IMR-90 (cell line): ENCODE measurements around the gene PRRC2B. TPM values are rescaled to one million over a fixed set of nuclear protein-coding genes. Genes with fewer than 3 reads are reported as not detected.

ENCODE experiments used
- ATAC-seq: fragments of 200-7000 bp; cut with Tn5 transposase; 2 replicates; pipeline ENCODE4 v1.9.1; 2020; ENCODE audit warnings: low read depth, mild to moderate bottlenecking, moderate library complexity
- BruUV-seq: library from RNA; stranded (reverse); fragments of 400-500 nt; replicated peaks from 2 replicates; lab custom pipeline; 2021; lab: Mats Ljungman, UMichigan
- CTCF ChIA-PET: fragments of 300-600 bp; formaldehyde crosslinking; extraction: SDS; loops from one replicate; lab custom pipeline; 2021; ENCODE audit warnings: antibody characterized with exemption; lab: Yijun Ruan, JAX
- POLR2A ChIA-PET: fragments of 300-600 bp; sonication (Branson Sonifier 250); formaldehyde crosslinking; loops from one replicate; lab custom pipeline; 2022; ENCODE audit warnings: antibody characterized with exemption; ENCODE audit not compliant: unreplicated experiment; lab: Charles Lee
- DNase-seq: peaks from one replicate; pipeline ENCODE4 v3.0.0; 2013
- H2AFZ ChIP-seq: replicated peaks from 2 replicates; pipeline ENCODE3; 2013; ENCODE audit warnings: low read length, mild to moderate bottlenecking; ENCODE audit not compliant: poor library complexity
- H2AK5ac ChIP-seq: 2 replicates; pipeline ENCODE4 v1.6.1; 2013; ENCODE audit warnings: low read depth, low read length, inconsistent platforms
- H2AK9ac ChIP-seq: replicated peaks from 2 replicates; pipeline ENCODE3; 2013; ENCODE audit warnings: mild to moderate bottlenecking, low read depth, low read length, moderate library complexity; ENCODE audit not compliant: poor library complexity
- H2BK120ac ChIP-seq: 2 replicates; pipeline ENCODE4 v1.6.1; 2013; ENCODE audit warnings: low read depth, low read length, inconsistent platforms
- H2BK15ac ChIP-seq: 3 replicates; pipeline ENCODE4 v1.6.1; 2013; ENCODE audit warnings: low read depth, low read length, inconsistent platforms
- H2BK20ac ChIP-seq: 2 replicates; pipeline ENCODE4 v1.6.1; 2013; ENCODE audit warnings: low read depth, mild to moderate bottlenecking, inconsistent platforms, low read length, moderate library complexity
- H2BK5ac ChIP-seq: 2 replicates; pipeline ENCODE4 v1.6.1; 2013; ENCODE audit warnings: mild to moderate bottlenecking, low read depth, low read length, inconsistent platforms; ENCODE audit not compliant: poor library complexity, severe bottlenecking
- H3K14ac ChIP-seq: replicated peaks from 2 replicates; pipeline ENCODE4 v1.6.1; 2013; ENCODE audit warnings: low read depth, low read length, inconsistent platforms
- H3K18ac ChIP-seq: 2 replicates; pipeline ENCODE4 v1.6.1; 2013; ENCODE audit warnings: low read depth, low read length, control low read depth
- H3K23ac ChIP-seq: 2 replicates; pipeline ENCODE4 v1.6.1; 2013; ENCODE audit warnings: low read depth, low read length, inconsistent platforms
- H3K27ac ChIP-seq: 2 replicates; pipeline ENCODE4 v1.5.1; 2013; ENCODE audit warnings: mild to moderate bottlenecking, control low read depth, low read length; ENCODE audit not compliant: insufficient read depth
- H3K27me3 ChIP-seq: 2 replicates; pipeline ENCODE4 v1.6.1; 2013; ENCODE audit warnings: low read length; ENCODE audit not compliant: control insufficient read depth, insufficient read depth
- H3K36me3 ChIP-seq: 2 replicates; pipeline ENCODE4 v1.6.1; 2013; ENCODE audit warnings: low read length, mixed read lengths; ENCODE audit not compliant: control insufficient read depth, insufficient read depth
- H3K4ac ChIP-seq: 2 replicates; pipeline ENCODE4 v1.6.1; 2013; ENCODE audit warnings: low read depth, low read length, inconsistent platforms
- H3K4me1 ChIP-seq: 2 replicates; pipeline ENCODE4 v1.6.1; 2013; ENCODE audit warnings: low read length, mixed read lengths; ENCODE audit not compliant: control insufficient read depth, insufficient read depth
- H3K4me2 ChIP-seq: 2 replicates; pipeline ENCODE4 v1.6.1; 2013; ENCODE audit warnings: low read depth, mild to moderate bottlenecking, control low read depth, low read length, moderate library complexity
- H3K4me3 ChIP-seq: 2 replicates; pipeline ENCODE4 v1.5.1; 2013; ENCODE audit warnings: low read depth, mild to moderate bottlenecking, control low read depth, low read length, moderate library complexity; ENCODE audit not compliant: insufficient read depth
- H3K56ac ChIP-seq: 2 replicates; pipeline ENCODE4 v1.6.1; 2013; ENCODE audit warnings: low read length, inconsistent platforms; ENCODE audit not compliant: insufficient read depth; ENCODE audit errors: extremely low read depth
- H3K79me1 ChIP-seq, 2 experiments: 2 replicates each; pipeline ENCODE4 v1.6.1; 2013; ENCODE audit warnings: low read length in 2 of 2, inconsistent platforms in 1 of 2, low read depth in 1 of 2
- H3K9ac ChIP-seq: 2 replicates; pipeline ENCODE4 v1.6.1; 2013; ENCODE audit warnings: low read depth, low read length, control low read depth
- H3K9me1 ChIP-seq: 2 replicates; pipeline ENCODE4 v1.6.1; 2013; ENCODE audit warnings: low read length, inconsistent platforms; ENCODE audit not compliant: insufficient read depth
- H3K9me3 ChIP-seq: 2 replicates; pipeline ENCODE4 v1.6.1; 2013; ENCODE audit warnings: low read length; ENCODE audit not compliant: control insufficient read depth, insufficient read depth
- H4K20me1 ChIP-seq: 2 replicates; pipeline ENCODE4 v1.6.1; 2013; ENCODE audit warnings: low read length, inconsistent platforms; ENCODE audit not compliant: insufficient read depth
- H4K5ac ChIP-seq: 2 replicates; pipeline ENCODE4 v1.6.1; 2013; ENCODE audit warnings: mild to moderate bottlenecking, low read depth, low read length, control low read depth
- H4K8ac ChIP-seq, 2 experiments: 2 replicates each; pipeline ENCODE4 v1.6.1; 2013; ENCODE audit warnings: low read depth in 2 of 2, low read length in 2 of 2, control low read depth in 1 of 2, inconsistent platforms in 1 of 2
- H4K91ac ChIP-seq: 2 replicates; pipeline ENCODE4 v1.6.1; 2013; ENCODE audit warnings: low read depth, low read length, inconsistent platforms; ENCODE audit not compliant: insufficient read depth
- BHLHE40 ChIP-seq: fragments of 150-350 bp; IDR thresholded peaks from 2 replicates; pipeline ENCODE4 v1.6.1; 2016; ENCODE audit warnings: mild to moderate bottlenecking, low read depth, low read length
- CEBPB ChIP-seq: IDR thresholded peaks from 2 replicates; pipeline ENCODE4 v1.6.1; 2012; ENCODE audit warnings: low read depth, low read length, improper control_type of control experiment
- CHD1 ChIP-seq: IDR thresholded peaks from 2 replicates; pipeline ENCODE4 v1.6.1; 2012; ENCODE audit warnings: low read depth, low read length, improper control_type of control experiment
- FOS ChIP-seq: fragments of 150-350 bp; IDR thresholded peaks from 2 replicates; pipeline ENCODE4 v1.6.1; 2016; ENCODE audit warnings: low read depth, low read length
- MAFK ChIP-seq: IDR thresholded peaks from 2 replicates; pipeline ENCODE4 v1.6.1; 2012; ENCODE audit warnings: low read depth, low read length, improper control_type of control experiment
- MAZ ChIP-seq: IDR thresholded peaks from 2 replicates; pipeline ENCODE4 v1.6.1; 2012; ENCODE audit warnings: low read depth, mild to moderate bottlenecking, low read length, improper control_type of control experiment, moderate library complexity, borderline replicate concordance
- MXI1 ChIP-seq: IDR thresholded peaks from 2 replicates; pipeline ENCODE4 v1.6.1; 2012; ENCODE audit warnings: low read depth, mild to moderate bottlenecking, low read length, moderate library complexity, borderline replicate concordance
- NFE2L2 ChIP-seq: fragments of 150-350 bp; IDR thresholded peaks from 2 replicates; pipeline ENCODE4 v1.6.1; 2016; ENCODE audit warnings: low read depth, mild to moderate bottlenecking, low read length
- POLR2A ChIP-seq: IDR thresholded peaks from 2 replicates; pipeline ENCODE4 v1.6.1; 2012; ENCODE audit warnings: mild to moderate bottlenecking, low read depth, low read length
- RAD21 ChIP-seq: IDR thresholded peaks from 2 replicates; pipeline ENCODE4 v1.6.1; 2012; ENCODE audit warnings: low read length, improper control_type of control experiment
- RCOR1 ChIP-seq: IDR thresholded peaks from 2 replicates; pipeline ENCODE4 v1.6.1; 2012; ENCODE audit warnings: mild to moderate bottlenecking, low read length, improper control_type of control experiment; ENCODE audit not compliant: insufficient replicate concordance
- RFX5 ChIP-seq: IDR thresholded peaks from 2 replicates; pipeline ENCODE4 v1.8.0; 2012; ENCODE audit warnings: low read depth, mild to moderate bottlenecking, low read length, moderate library complexity
- SMC3 ChIP-seq: fragments of 150-350 bp; IDR thresholded peaks from 2 replicates; pipeline ENCODE4 v1.6.1; 2016; ENCODE audit warnings: low read depth, mild to moderate bottlenecking, antibody characterized with exemption, low read length, moderate library complexity
- WGBS, 2 experiments: methylation state at CpG; one replicate each; pipeline versions ENCODE4 v1.1.5 to v1.1.7; 2013; ENCODE audit warnings: missing lambda C conversion rate in 2 of 2; ENCODE audit not compliant: insufficient read length in 1 of 2; ENCODE audit errors: extremely low coverage in 2 of 2; 5-methylcytosine and 5-hydroxymethylcytosine counted together
- dilution Hi-C: fragments of 300-500 bp; cut with HindIII; formaldehyde crosslinking; loops from one replicate; pipeline ENCODE4 v1.14.3; 2018; ENCODE audit warnings: low sequenced_read_pairs; ENCODE audit not compliant: unreplicated experiment
- in situ Hi-C: fragments of 300-500 bp; cut with MboI; formaldehyde crosslinking; loops from 3 replicates; pipeline ENCODE4 v1.14.3; 2019; ENCODE audit warnings: low sequenced_read_pairs, inconsistent platforms, mixed read lengths
- intact Hi-C: fragments of 100-400 bp; cut with micrococcal nuclease; formaldehyde crosslinking; loops from 2 replicates; pipeline ENCODE4 v1.10.0; 2022
- polyA plus RNA-seq, 3 experiments: library from polyadenylated mRNA; depleted of rRNA; stranded (reverse); fragments of >200 nt; gene quantifications; 2 replicates each; pipeline ENCODE4 v1.2.3, GENCODE V29; 2012; ENCODE audit warnings: low replicate concordance in 1 of 3
- total RNA-seq: library from RNA; depleted of rRNA; stranded (reverse); fragments of >200 nt; gene quantifications from 2 replicates; pipeline ENCODE4 v1.2.3, GENCODE V29; 2012
- TF ChIP-seq, protein P1 (sequence below): fragments of 150-350 bp; IDR thresholded peaks from 2 replicates; pipeline ENCODE4 v1.6.1; 2016; ENCODE audit warnings: low read depth, mild to moderate bottlenecking, low read length, moderate library complexity, borderline replicate concordance
- TF ChIP-seq, protein P2 (sequence below): fragments of 150-350 bp; IDR thresholded peaks from 2 replicates; pipeline ENCODE4 v1.6.1; 2017; ENCODE audit warnings: mild to moderate bottlenecking, antibody characterized with exemption, low read length, low read depth
- TF ChIP-seq, protein P3 (sequence below): conservative IDR thresholded peaks from 2 replicates; pipeline ENCODE4 v1.5.1; 2012; ENCODE audit warnings: mild to moderate bottlenecking, low read depth, low read length, improper control_type of control experiment

The PRRC2B gene
- total and polyA plus RNA-seq, 2 of the 4 experiments (the other 2 are of a cell fraction), result 19.4 to 39.1 TPM

DNA sequence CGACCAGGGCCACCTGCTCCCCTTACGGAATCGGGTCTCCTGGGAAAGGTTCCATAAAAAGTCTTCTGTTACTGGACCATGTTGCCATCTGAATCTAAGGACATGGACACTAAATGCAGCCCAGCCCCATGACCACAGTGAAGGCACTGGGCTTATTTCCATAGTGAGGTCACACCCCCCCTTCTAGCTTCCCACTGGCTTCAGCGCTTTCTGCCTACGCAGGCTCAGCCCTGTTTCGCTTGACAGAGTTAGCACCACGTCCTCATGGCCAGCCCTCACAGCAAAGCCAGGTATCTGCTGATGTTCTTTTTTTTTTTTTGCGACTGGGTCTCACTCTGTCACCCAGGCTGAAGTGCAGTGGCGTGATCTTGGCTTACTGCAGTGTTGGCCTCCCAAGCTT lies 123.0 kb downstream of the PRRC2B start:
- H2AFZ ChIP-seq, result no peak overlapping the region
- H3K56ac ChIP-seq, result no peak overlapping the region
- ChIA-PET POLR2A (no interaction called here), CTCF (no interaction called here)
- ATAC-seq (no peak), DNase-seq (no peak)
- TF ChIP-seq NFE2L2 (no peak), CEBPB (no peak), RAD21 (no peak), MXI1 (no peak), FOS (no peak), SMC3 (no peak), RCOR1 (no peak), POLR2A (no peak), MAZ (no peak), CHD1 (no peak), RFX5 (no peak), MAFK (no peak), BHLHE40 (no peak)
- TF ChIP-seq, protein P1, sequence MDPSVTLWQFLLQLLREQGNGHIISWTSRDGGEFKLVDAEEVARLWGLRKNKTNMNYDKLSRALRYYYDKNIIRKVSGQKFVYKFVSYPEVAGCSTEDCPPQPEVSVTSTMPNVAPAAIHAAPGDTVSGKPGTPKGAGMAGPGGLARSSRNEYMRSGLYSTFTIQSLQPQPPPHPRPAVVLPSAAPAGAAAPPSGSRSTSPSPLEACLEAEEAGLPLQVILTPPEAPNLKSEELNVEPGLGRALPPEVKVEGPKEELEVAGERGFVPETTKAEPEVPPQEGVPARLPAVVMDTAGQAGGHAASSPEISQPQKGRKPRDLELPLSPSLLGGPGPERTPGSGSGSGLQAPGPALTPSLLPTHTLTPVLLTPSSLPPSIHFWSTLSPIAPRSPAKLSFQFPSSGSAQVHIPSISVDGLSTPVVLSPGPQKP, result no peak
- TF ChIP-seq, protein P2, sequence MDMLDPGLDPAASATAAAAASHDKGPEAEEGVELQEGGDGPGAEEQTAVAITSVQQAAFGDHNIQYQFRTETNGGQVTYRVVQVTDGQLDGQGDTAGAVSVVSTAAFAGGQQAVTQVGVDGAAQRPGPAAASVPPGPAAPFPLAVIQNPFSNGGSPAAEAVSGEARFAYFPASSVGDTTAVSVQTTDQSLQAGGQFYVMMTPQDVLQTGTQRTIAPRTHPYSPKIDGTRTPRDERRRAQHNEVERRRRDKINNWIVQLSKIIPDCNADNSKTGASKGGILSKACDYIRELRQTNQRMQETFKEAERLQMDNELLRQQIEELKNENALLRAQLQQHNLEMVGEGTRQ, result no peak
- TF ChIP-seq, protein P3, sequence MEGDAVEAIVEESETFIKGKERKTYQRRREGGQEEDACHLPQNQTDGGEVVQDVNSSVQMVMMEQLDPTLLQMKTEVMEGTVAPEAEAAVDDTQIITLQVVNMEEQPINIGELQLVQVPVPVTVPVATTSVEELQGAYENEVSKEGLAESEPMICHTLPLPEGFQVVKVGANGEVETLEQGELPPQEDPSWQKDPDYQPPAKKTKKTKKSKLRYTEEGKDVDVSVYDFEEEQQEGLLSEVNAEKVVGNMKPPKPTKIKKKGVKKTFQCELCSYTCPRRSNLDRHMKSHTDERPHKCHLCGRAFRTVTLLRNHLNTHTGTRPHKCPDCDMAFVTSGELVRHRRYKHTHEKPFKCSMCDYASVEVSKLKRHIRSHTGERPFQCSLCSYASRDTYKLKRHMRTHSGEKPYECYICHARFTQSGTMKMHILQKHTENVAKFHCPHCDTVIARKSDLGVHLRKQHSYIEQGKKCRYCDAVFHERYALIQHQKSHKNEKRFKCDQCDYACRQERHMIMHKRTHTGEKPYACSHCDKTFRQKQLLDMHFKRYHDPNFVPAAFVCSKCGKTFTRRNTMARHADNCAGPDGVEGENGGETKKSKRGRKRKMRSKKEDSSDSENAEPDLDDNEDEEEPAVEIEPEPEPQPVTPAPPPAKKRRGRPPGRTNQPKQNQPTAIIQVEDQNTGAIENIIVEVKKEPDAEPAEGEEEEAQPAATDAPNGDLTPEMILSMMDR, result no peak
- no peak overlapping the region for H3K4me3 ChIP-seq
- no peak overlapping the region for H3K4me2 ChIP-seq
- no peak overlapping the region for H3K23ac ChIP-seq
- no peak overlapping the region for H4K8ac ChIP-seq
- H4K5ac ChIP-seq, result no peak overlapping the region
- no peak overlapping the region for H3K9ac ChIP-seq
- no peak overlapping the region for H2BK5ac ChIP-seq
- no peak overlapping the region for H2AK5ac ChIP-seq
- H3K4me1 ChIP-seq, result no peaks in the 10 kb centered on the region
- H2BK20ac ChIP-seq, result no peak overlapping the region
- H3K4ac ChIP-seq, result no peak overlapping the region
- H4K20me1 ChIP-seq, result no peaks in the 10 kb centered on the region
- H4K91ac ChIP-seq, result no peak overlapping the region
- peaks cover 79% of the 10 kb centered on the region for H3K36me3 ChIP-seq
- 95% methylated on average over 6 of the region's 9 CpGs; no CpG with 5 or more reads in 1 of the 2 experiments for WGBS, 2 experiments
- no peaks in the 10 kb centered on the region for H3K9me3 ChIP-seq
- H3K9me1 ChIP-seq, result no peaks in the 10 kb centered on the region
- in situ Hi-C loops (no loop called here), intact Hi-C loops (no loop called here), dilution Hi-C loops (no loop called here)
- H2BK15ac ChIP-seq, result no peak overlapping the region
- H3K18ac ChIP-seq, result no peak overlapping the region
- H3K27ac ChIP-seq, result no peak overlapping the region
- H3K14ac ChIP-seq, result no peak overlapping the region
- H2BK120ac ChIP-seq, result no peak overlapping the region
- no peaks in the 10 kb centered on the region for H3K27me3 ChIP-seq
- BruUV-seq, result no TSS peak
- H2AK9ac ChIP-seq, result no peak overlapping the region
- no peaks in the 10 kb centered on the region for H3K79me1 ChIP-seq
